ENCODE measurements around the gene CUL1.

The CUL1 gene

GRCh38 chr7:148665221-148665620 lies 33.5 kb upstream of the CUL1 start:
- TF ChIP-seq CTCF (IDR thresholded peaks at IDR 0.05; ENCODE audit: low read length, missing control alignments): no peak
- DNase-seq (ENCODE audit: low read depth): no peak
- no peak overlapping the region for H3K4me3 ChIP-seq (replicated peaks; ENCODE audit: low read depth, low read length)

- TF ChIP-seq CTCF (IDR thresholded peaks at IDR 0.05; ENCODE audit: low read length, missing control alignments): no peak
- DNase-seq (ENCODE audit: low read depth): peak; percentile 24
Measured at GRCh38 chr7:148669927-148670326, 28.8 kb upstream of the CUL1 start.

GRCh38 chr7:148670374-148670773 lies 28.3 kb upstream of the CUL1 start:
- no peak for TF ChIP-seq CTCF (IDR thresholded peaks at IDR 0.05; ENCODE audit: low read length, missing control alignments)
- DNase-seq (ENCODE audit: low read depth): no peak
- no peak overlapping the region for H3K4me3 ChIP-seq (replicated peaks; ENCODE audit: low read depth, low read length)

More at GRCh38 chr7:148669927-148670326, 28.8 kb upstream of the CUL1 start:
- H3K4me3 ChIP-seq (replicated peaks; ENCODE audit: low read depth, low read length): no peak overlapping the region

GRCh38 chr7:148670807-148671206 lies 27.9 kb upstream of the CUL1 start:
- H3K4me3 ChIP-seq (replicated peaks; ENCODE audit: low read depth, low read length): no peak overlapping the region
- no peak for DNase-seq (ENCODE audit: low read depth)
- TF ChIP-seq CTCF (IDR thresholded peaks at IDR 0.05; ENCODE audit: low read length, missing control alignments): no peak

GRCh38 chr7:148672041-148672440 lies 26.7 kb upstream of the CUL1 start:
- TF ChIP-seq CTCF (IDR thresholded peaks at IDR 0.05; ENCODE audit: low read length, missing control alignments): no peak
- no peak for DNase-seq (ENCODE audit: low read depth)

GRCh38 chr7:148674689-148675088 lies 24.0 kb upstream of the CUL1 start:
- no peak overlapping the region for H3K4me3 ChIP-seq (replicated peaks; ENCODE audit: low read depth, low read length)
- no peak for TF ChIP-seq CTCF (IDR thresholded peaks at IDR 0.05; ENCODE audit: low read length, missing control alignments)
- no peak for DNase-seq (ENCODE audit: low read depth)

More at GRCh38 chr7:148672041-148672440, 26.7 kb upstream of the CUL1 start:
- no peak overlapping the region for H3K4me3 ChIP-seq (replicated peaks; ENCODE audit: low read depth, low read length)

GRCh38 chr7:148676291-148676690 lies 22.4 kb upstream of the CUL1 start:
- TF ChIP-seq CTCF (IDR thresholded peaks at IDR 0.05; ENCODE audit: low read length, missing control alignments): no peak
- H3K4me3 ChIP-seq (replicated peaks; ENCODE audit: low read depth, low read length): no peak overlapping the region
- DNase-seq (ENCODE audit: low read depth): no peak
